K562 (cell line): ENCODE measurements around the gene PPP2R5A. TPM values are rescaled to one million over a fixed set of nuclear protein-coding genes. Genes with fewer than 3 reads are reported as not detected.

Source experiments
- ATAC-seq: fragments of 200-7000 bp; cut with Tn5 transposase; 3 replicates; pipeline ENCODE4 v1.9.1; 2020; ENCODE audit warnings: moderate library complexity
- BruUV-seq: library from RNA; stranded (reverse); fragments of 400-500 nt; replicated peaks from 2 replicates; lab custom pipeline; 2021; lab: Mats Ljungman, UMichigan
- CTCF ChIA-PET: fragments of 300-600 bp; formaldehyde crosslinking; extraction: SDS; loops from one replicate; lab custom pipeline; 2021; ENCODE audit warnings: low intra/inter-chr PET ratio; lab: Yijun Ruan, JAX
- POLR2A ChIA-PET: fragments of 300-600, 350-650 bp; sonication (Branson Sonifier 250); formaldehyde crosslinking; extraction: SDS; loops from one replicate; lab custom pipeline; 2021; ENCODE audit warnings: antibody characterized with exemption, inconsistent platforms; lab: Yijun Ruan, JAX
- DNase-seq, 4 experiments: peaks; one replicate each; pipeline versions ENCODE4 v3.0.0 to v3.0.0-alpha.2; 2011 to 2018; ENCODE audit warnings: low spot score in 3 of 4, mixed read lengths in 3 of 4; ENCODE audit errors: extremely low read depth in 1 of 4
- FAIRE-seq: peaks from 2 replicates; lab custom pipeline; 2011; peaks lifted over from hg19 to GRCh38; lab: Jason Lieb, UNC
- H2AFZ ChIP-seq: 2 replicates; pipeline ENCODE4 v1.6.0; 2011; ENCODE audit warnings: low read depth, low read length, control low read depth, inconsistent platforms
- H3K27ac ChIP-seq: fragments of 200-600 bp; 3 replicates; pipeline ENCODE4 v1.8.0; 2011; ENCODE audit warnings: low read depth, mild to moderate bottlenecking, control low read depth, inconsistent platforms, low read length, moderate library complexity, mixed read lengths; ENCODE audit errors: extremely low read depth
- H3K27me3 ChIP-seq, 2 experiments: fragments of 300-600 bp in 1 of 2; 2 replicates in 1 of 2; 3 replicates in 1 of 2; pipeline versions ENCODE4 v1.6.0 to v1.8.0; 2011; ENCODE audit warnings: inconsistent platforms in 2 of 2, low read length in 2 of 2, mild to moderate bottlenecking in 1 of 2, mixed read lengths in 1 of 2, moderate library complexity in 1 of 2; ENCODE audit not compliant: control insufficient read depth in 2 of 2, insufficient read depth in 2 of 2
- H3K36me3 ChIP-seq: fragments of 300-600 bp; 3 replicates; pipeline ENCODE4 v1.8.0; 2011; ENCODE audit warnings: mild to moderate bottlenecking, low read length, inconsistent platforms; ENCODE audit not compliant: control insufficient read depth, insufficient read depth
- H3K4me1 ChIP-seq, 2 experiments: fragments of 200-600 bp in 1 of 2; replicated peaks in 1 of 2; 2 replicates in 1 of 2; 3 replicates in 1 of 2; pipeline versions ENCODE4 v1.5.1 to v1.8.0; 2011; ENCODE audit warnings: inconsistent platforms in 2 of 2, low read length in 2 of 2, mild to moderate bottlenecking in 1 of 2, mixed read lengths in 1 of 2, moderate library complexity in 1 of 2; ENCODE audit not compliant: control insufficient read depth in 2 of 2, insufficient read depth in 2 of 2
- H3K4me2 ChIP-seq: 2 replicates; pipeline ENCODE4 v1.6.1; 2011; ENCODE audit warnings: low read length, control low read depth, inconsistent platforms, mixed read lengths; ENCODE audit not compliant: insufficient read depth
- H3K4me3 ChIP-seq: fragments of 200-600 bp; sonication (generic), shearing (Covaris generic); 2 replicates; pipeline ENCODE4 v1.5.1; 2016; ENCODE audit warnings: control low read depth, inconsistent platforms
- H3K79me2 ChIP-seq: fragments of 200-600 bp; 3 replicates; pipeline ENCODE4 v1.8.0; 2011; ENCODE audit warnings: low read length, inconsistent platforms; ENCODE audit not compliant: control insufficient read depth, insufficient read depth
- H3K9ac ChIP-seq, 2 experiments: 2 replicates each; pipeline versions ENCODE4 v1.6.0 to v1.6.1; 2011; ENCODE audit warnings: low read depth in 2 of 2, low read length in 2 of 2, control low read depth in 1 of 2, inconsistent platforms in 1 of 2, mild to moderate bottlenecking in 1 of 2, mixed read lengths in 1 of 2; ENCODE audit not compliant: insufficient read depth in 1 of 2
- H3K9me1 ChIP-seq: one replicate; pipeline ENCODE4 v1.6.0; 2011; ENCODE audit warnings: inconsistent platforms, mild to moderate bottlenecking, low read length, moderate library complexity; ENCODE audit not compliant: control insufficient read depth, insufficient read depth
- H3K9me3 ChIP-seq: replicated peaks from 2 replicates; pipeline ENCODE4 v1.5.1; 2011; ENCODE audit warnings: low read depth, low read length, inconsistent platforms; ENCODE audit not compliant: control insufficient read depth, insufficient read depth
- H4K20me1 ChIP-seq: replicated peaks from 2 replicates; pipeline ENCODE4 v1.6.1; 2011; ENCODE audit warnings: low read length, inconsistent platforms, mixed read lengths; ENCODE audit not compliant: control insufficient read depth, insufficient read depth
- CTCF ChIP-seq, 3 experiments: IDR thresholded peaks in 2 of 3; conservative IDR thresholded peaks in 1 of 3; 2 replicates each; pipeline ENCODE4 v1.5.1; 2011 to 2012; ENCODE audit warnings: low read length in 3 of 3, mild to moderate bottlenecking in 3 of 3, control low read depth in 2 of 3, improper control_type of control experiment in 1 of 3, inconsistent platforms in 1 of 3, low read depth in 1 of 3, mixed read lengths in 1 of 3, moderate library complexity in 1 of 3; ENCODE audit not compliant: insufficient read depth in 2 of 3
- PRDM10 ChIP-seq: fragments of 450-650 bp; IDR thresholded peaks from 2 replicates; pipeline ENCODE4 v1.6.1; 2018; ENCODE audit not compliant: partially characterized antibody
- SMARCA5 ChIP-seq: fragments of 450-650 bp; IDR thresholded peaks from 2 replicates; pipeline ENCODE4 v1.6.1; 2016
- ZNF239 ChIP-seq: fragments of 250-450 bp; sonication (Bioruptor Pico); IDR thresholded peaks from 2 replicates; pipeline ENCODE4 v1.4.0; 2020; ENCODE audit warnings: mild to moderate bottlenecking
- ZNF717 ChIP-seq: fragments of 250-450 bp; sonication (Bioruptor Pico); IDR thresholded peaks from 2 replicates; pipeline ENCODE4 v1.5.0; 2021
- in situ Hi-C: fragments of 300-500 bp; cut with MboI; formaldehyde crosslinking; loops from 4 replicates; pipeline ENCODE4 v1.15.0; 2018; ENCODE audit warnings: inconsistent platforms, mixed read lengths
- intact Hi-C: fragments of 100-400 bp; cut with micrococcal nuclease; formaldehyde crosslinking; loops from 2 replicates; pipeline ENCODE4 v1.14.2; 2022
- polyA plus RNA-seq, 8 experiments: library from polyadenylated mRNA; depleted of rRNA in 4 of 8; stranded (reverse) in 5 of 8; unstranded in 3 of 8; fragments of >200 nt; fragmentation: Nextera tagmentation in 2 of 8; fragmentation: Illumina TruSeq in 1 of 8; extraction: Ambion mirVana in 2 of 8; extraction: Trizol in 1 of 8; gene quantifications; 2 replicates each; pipeline versions ENCODE4 v1.2.1 to v1.2.3, GENCODE V29; 2011 to 2014; ENCODE audit warnings: inconsistent platforms in 1 of 8, missing spikeins in 1 of 8
- total RNA-seq, 7 experiments: library from RNA; depleted of rRNA in 6 of 7; stranded (reverse); fragments of >200 nt in 6 of 7; fragmentation: Illumina TruSeq in 2 of 7; extraction: Trizol in 2 of 7; gene quantifications; 2 replicates each; pipeline versions ENCODE4 v1.2.1 to v1.2.3, GENCODE V29; 2011 to 2021; ENCODE audit warnings: low replicate concordance in 1 of 7

Gene PPP2R5A
- total and polyA plus RNA-seq, 9 of the 15 experiments (the other 6 are each of a cell fraction or from before 2014, with no cell fraction given) = 26.9 to 106 (median 64.3) TPM

- no peak for TF ChIP-seq PRDM10
- TF ChIP-seq ZNF717 (CRISPR knock-in tag) = no peak
- TF ChIP-seq SMARCA5 = no peak
These were observed 17.8 kb upstream of the PPP2R5A start (continued) for GRCh38 chr1:212267460-212267859.

DNA sequence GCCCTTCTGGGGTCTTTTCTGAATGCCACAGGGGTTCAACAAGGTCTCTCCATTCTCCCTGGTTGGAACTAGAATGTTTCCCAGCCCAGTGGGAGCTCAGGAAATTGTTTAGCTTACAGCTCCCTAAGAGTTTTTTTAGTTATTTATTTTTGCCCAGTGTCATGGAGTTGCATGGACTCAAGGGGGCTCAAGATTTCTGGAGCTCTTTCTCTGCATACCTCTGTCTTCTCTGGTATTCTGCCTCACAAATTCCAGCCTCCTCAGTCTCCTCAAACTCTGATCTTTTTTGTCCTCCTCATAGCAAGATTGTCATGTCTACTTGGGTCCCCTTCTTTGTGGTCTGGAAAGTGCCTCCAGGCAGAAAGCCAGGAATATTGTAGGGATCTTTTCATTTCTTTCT, 15.9 kb upstream of the PPP2R5A start:
- ChIA-PET POLR2A (interaction anchor here (1.0 to 1.2 kb wide), 2 partner anchors 8 to 15 kb away, joined by 3 read pairs; no protein-coding TSS in a partner anchor), CTCF (no interaction called here)
- H3K4me1 ChIP-seq = no peaks in the 10 kb centered on the region
- H4K20me1 ChIP-seq = no peaks in the 10 kb centered on the region
- intact Hi-C loops (no loop called here), in situ Hi-C loops (no loop called here)
- no peaks in the 10 kb centered on the region for H3K9me1 ChIP-seq
- FAIRE-seq (no peak), ATAC-seq (peak; percentile 76), DNase-seq (no peak)
- no peaks in the 10 kb centered on the region for H3K27me3 ChIP-seq
- no peaks in the 10 kb centered on the region for H3K79me2 ChIP-seq
- no peak overlapping the region for H3K9ac ChIP-seq
- H3K36me3 ChIP-seq = no peaks in the 10 kb centered on the region
- H3K4me2 ChIP-seq = no peak overlapping the region
- BruUV-seq = no TSS peak
- H3K4me3 ChIP-seq = no peak overlapping the region
- TF ChIP-seq ZNF239 (CRISPR knock-in tag) (no peak), CTCF (IDR thresholded peaks at IDR 0.05 in 2 of 3, conservative IDR thresholded peaks at IDR 0.05 in 1 of 3; ENCODE audit: insufficient read depth in 2 of 3, low read depth in 1 of 3, low read length in 3 of 3) (0 out of 6 replicates have a peak, but pooled peaks of 1 of the 3 experiments have one; percentile 12)
- peak overlapping the region; percentile 46; the same call in 1 of the 2 replicates for H2AFZ ChIP-seq
- H3K27ac ChIP-seq = no peak overlapping the region
- H3K9me3 ChIP-seq = no peaks in the 10 kb centered on the region
